GM18517 (cell line): ENCODE results near the gene GTF2A2.
"Not testable (repeated sequence)": the region's sequence is repeated elsewhere in the genome, so short reads cannot be mapped to it uniquely, and the experiment has no call there.

Experiments used
- ATAC-seq: cut with Tn5 transposase; IDR thresholded peaks from one replicate; pipeline ENCODE4 v1.9.1; 2021; ENCODE audit warnings: mild to moderate bottlenecking, moderate library complexity; ENCODE audit not compliant: unreplicated experiment

GTF2A2 gene

DNA sequence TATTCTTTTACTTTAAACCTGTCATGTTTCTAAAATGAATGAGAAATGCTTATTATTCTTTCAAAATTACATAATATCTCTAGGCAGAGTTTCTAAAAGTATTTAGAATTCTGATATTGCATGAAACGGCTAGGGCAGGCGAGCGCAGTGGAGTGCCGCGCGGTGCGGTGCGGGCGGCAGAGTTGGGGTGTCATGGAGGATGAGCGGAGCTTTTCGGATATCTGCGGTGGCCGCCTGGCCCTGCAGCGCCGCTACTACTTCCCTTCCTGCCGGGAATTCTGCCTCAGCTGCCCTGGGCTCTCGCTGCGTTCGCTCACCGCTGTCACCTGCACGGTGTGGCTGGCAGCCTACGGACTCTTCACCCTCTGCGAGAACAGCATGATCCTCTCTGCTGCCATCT lies 19.2 kb upstream of the GTF2A2 start:
- ATAC-seq, result no peak

DNA sequence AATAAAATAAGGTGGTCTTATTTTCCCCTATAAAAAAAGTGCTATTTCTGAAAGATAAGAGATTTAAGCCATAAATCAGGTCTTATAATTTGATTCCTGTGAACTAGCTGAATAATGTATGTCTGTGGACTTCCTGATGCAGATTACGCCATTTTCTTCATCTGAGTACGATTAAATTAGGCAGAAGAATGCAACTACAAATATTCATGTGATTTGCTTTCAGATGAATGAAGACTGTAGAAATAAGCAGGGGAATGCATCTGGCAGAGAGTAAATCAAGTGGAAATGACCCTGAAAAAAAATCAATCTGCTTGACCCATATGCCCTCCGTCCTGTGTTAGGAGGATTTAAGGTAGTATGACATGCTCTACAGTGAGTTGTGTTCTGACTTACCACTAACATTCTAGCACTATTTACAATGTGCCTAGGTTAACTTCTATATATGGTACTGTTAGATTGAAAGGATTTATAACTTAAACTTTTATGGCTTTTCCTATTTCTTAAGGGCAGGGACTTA lies 17.1 kb upstream of the GTF2A2 start:
- no peak for ATAC-seq

DNA sequence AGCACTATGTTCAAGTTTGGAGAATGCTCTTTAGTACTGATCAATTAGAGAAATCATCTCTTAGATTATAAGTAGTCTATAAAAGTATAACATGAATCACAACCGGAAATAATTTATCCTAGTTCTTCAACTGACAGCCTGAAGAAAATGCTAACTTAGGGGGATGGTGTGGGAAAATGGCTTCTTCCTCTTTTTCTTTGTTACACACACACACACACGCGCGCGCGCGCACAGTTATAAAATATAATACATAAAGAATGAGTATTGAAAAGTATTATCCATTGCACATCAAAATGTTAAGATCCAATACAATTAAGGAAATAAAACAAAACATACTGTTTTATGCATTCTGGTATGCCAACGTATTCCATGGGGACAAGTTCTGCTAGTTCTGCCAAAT lies 11.2 kb upstream of the GTF2A2 start:
- ATAC-seq, result no peak

DNA sequence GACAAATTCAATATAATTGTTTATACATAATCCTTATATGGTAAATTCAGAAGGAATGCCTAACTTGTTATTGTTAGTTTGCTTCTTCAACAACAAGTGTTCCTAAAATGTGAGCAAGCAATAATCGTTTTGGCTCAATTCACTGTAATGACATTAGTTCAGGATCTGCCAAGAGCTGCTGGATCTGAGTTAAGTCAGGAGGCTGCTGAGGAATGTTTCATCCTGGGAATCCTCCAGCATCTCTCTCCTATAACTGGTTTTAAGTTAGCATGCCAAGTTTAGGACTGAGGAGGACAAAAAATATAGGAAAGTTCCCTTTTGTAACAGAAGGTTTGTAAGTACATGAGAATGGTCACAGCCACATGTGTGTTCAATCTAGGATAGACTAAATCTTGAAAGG lies 4.9 kb upstream of the GTF2A2 start:
- ATAC-seq, result no peak

DNA sequence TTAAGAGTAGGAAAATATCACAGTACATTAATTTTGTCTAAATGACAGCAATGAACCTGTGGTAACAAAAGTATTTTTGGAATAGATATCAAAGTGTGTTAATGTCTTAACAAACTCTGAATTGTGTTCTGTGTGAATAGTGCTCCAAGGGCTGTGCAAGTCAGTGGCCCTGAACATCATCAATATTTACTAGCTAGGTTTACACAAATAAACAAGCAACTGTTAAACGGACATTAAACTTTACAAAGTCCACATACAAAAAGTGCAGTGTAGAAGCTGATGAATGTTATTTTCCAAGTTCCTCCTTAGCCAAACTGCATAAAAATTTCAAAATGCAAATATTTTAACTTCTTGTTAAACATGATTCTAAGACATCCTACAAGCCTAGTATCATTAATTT lies 2.1 kb upstream of the GTF2A2 start:
- no peak for ATAC-seq

DNA sequence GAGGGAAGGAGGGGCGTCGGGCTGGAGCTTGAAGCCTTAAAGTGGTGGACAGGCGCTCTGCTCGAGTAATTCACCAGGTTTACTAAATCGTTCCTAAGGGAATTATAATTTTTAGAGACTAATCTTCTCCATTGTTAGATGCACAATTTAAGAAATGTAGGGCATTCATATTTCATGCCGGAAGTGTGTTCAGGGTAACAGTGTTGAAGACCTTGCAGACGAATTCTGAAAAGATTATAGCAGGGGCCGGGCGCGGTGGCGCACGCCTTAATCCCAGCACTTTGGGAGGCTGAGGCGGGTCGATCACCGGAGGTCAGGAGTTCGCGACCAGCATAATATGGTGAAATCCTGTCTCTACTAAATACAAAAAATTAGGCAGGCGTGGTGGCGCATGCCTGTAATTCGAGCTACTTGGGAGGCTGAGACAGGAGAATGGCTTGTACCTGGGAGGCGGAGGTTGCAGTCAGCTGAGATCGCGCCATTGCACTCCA lies 365 bp upstream of the GTF2A2 start:
- peak; percentile 25 for ATAC-seq

DNA sequence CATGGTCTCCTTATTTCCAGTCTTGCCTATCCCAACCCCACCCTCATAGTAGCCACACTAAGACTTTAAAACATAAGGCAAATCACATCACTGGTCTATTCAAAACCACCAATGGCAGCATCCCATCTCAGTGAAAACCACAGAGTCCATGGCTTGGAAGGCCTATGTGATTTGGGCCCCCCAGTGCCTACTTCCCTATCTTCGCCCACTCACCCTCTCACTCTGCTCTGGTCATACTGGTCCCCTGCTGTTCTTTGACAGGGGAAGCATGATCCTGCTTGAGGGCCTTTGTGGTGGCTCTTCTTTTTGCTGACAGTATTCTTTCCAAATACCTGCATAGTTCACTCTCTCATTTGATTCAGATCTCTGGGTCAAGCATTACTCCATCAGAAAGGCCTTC lies 3.3 kb downstream of the GTF2A2 start:
- no peak for ATAC-seq

DNA sequence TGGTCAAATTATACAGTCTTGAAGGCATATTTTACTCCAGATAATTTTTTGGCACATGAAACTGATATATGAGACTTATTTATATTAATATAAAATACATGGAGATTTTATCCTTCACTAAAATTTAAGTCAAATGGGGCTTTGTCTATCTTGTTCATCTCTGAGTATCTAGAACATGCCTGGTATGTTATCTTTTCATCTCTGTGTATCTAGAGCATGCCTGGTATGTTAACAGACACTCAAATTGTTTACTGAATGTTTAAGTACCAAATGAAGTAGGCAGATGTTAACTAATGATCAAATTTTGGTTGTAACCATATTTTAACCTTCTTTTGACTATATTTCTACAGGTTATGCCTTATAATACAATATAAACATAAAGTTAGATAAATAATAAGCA lies 7.7 kb downstream of the GTF2A2 start:
- no peak for ATAC-seq

DNA sequence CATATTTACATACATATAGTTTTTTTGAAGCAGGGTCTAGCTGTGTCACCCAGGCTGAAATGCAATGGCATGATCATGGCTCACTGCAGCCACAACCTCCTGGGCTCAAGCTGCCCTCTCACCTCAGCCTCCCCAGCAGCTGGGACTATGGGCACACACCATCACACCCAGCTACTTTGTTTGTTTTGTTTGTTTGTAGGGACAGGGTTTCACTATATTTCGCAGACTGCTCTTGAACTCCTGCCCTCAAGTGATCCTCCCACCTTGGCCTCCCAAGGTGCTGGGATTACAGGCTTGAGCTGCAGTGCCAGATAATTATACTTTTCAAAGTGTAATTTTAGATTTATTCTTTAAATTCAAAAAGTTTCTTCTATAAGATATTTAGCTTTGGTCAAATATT lies 10.2 kb downstream of the GTF2A2 start:
- no peak for ATAC-seq

DNA sequence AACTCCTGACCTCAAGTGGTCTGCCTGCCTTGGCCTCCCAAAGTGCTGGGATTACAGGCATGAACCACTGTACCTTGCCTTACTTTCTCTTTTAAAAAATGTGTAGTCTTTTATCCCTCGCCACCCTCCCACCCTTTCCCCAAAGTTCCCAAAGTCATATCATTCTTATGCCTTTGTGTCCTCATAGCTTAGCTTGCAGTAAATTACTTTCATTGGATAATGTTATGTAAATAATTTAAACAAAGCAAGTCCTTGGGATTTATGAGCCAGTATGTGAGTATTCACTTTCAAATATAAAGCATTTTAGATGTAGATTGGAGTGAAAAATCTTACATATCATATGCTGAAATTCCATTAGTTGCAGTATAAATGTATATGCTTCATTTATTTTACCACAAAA lies 11.0 kb downstream of the GTF2A2 start:
- no peak for ATAC-seq

DNA sequence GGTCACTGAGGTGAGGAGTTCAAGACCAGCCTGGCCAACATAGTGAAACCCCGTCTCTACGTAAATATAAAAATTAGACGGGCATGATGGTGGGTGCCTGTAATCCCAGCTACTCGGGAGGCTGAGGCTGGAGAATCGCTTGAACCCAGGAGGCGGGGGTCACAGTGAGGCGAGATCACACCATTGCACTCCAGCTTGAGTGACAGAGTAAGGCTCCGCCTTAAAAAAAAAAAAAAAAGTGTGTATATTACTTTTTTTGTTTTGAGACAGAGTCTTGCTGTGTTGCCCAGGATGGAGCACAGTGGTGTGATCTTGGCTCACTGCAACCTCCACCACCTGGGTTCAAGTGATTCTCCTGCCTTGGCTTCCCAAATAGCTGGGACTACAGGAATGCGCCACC lies 11.5 kb downstream of the GTF2A2 start:
- ATAC-seq, result not testable (repeated sequence)

DNA sequence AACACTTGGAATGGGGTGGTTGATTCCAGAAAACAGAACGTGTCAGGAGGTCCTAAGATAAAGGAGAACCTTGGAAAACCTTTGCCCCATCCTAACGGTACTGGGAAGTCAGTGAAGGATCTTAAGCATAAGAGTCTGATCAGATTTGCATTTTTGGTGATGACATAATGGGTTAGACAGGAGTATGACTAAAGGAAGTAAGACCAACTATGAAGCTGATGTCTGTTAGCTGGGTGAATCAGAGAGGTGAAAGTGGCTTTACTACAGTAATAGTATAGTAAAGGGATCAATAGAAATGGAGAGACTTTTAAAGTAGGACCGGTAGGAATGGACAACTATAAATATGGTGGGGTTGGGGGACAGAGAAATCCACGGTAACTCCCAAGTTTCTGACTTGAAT lies 12.6 kb downstream of the GTF2A2 start:
- no peak for ATAC-seq

DNA sequence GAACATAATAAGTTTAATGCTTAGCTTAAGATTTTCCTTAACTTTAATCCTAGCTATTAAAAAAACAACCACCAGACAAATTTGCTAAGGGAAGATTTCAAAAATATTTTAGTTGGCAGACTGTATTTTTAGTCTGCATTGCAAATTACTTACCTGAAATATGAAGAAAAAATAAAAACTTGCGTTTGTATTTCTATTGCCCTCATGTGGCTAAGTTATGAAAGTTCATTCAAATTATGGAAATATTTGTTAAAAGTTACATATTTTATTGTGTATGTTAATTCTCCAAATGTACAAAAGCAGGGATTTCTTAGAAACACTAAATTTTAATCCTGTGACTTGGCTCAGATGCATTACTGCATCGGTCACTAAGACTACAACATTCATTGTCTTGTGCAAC lies 15.0 kb downstream of the GTF2A2 start:
- no peak for ATAC-seq

DNA sequence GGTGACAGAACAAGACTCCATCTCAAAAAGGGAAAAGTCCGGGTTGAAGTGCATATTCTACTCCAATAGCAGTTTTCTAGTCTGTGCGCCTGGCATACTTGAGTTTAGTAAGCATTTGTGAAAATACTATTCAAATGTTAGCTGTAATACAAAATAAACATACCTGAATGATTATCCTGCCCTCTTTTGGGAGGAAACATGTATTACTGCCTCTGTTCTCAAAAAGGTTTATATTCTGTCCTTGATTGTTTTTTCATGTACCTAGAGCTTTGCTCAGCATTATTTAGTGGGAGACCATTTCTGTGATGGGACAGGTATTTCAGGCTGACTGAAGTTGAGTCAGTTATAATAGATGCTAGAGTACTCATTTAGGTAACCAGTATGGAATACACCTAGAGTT lies 19.8 kb downstream of the GTF2A2 start:
- ATAC-seq, result not testable (repeated sequence)

DNA sequence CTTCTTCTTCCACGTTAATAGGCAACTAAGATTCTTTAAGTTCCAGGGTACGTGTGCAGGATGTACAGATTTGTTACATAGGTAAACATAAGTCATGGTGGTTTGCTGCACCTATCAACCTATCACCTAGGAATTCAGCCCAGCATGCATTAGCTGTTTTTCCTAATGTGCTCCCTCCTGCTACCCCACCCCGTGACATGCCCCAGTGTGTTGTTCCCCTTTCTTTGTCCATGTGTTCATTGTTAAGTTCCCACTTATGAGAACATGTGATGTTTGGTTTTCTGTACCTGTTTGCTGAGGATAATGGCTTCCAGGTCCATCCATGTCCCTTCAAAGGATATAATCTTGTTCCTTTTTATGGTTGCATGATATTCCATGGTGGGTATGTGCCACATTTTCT lies 21.1 kb downstream of the GTF2A2 start:
- ATAC-seq, result no peak

DNA sequence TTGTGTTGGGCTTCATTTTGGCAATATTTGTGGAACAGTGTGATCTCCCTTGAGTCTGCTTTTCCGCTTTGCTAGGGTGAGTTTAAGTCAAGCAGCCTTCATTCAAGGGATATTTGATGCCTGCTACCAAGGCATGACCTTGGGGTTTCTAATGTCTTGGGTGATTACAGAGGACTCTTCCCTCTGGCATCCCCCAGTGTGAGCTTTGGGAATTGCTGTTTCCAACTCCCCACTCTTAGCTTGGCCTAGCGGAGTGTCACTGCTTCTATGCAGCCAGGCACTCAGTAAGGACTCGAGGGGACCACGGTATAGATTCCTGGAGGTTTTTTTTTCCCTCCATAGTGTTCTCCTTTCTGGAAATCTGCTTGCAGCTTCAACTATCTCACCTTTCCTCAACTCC lies 24.6 kb downstream of the GTF2A2 start:
- ATAC-seq, result no peak

DNA sequence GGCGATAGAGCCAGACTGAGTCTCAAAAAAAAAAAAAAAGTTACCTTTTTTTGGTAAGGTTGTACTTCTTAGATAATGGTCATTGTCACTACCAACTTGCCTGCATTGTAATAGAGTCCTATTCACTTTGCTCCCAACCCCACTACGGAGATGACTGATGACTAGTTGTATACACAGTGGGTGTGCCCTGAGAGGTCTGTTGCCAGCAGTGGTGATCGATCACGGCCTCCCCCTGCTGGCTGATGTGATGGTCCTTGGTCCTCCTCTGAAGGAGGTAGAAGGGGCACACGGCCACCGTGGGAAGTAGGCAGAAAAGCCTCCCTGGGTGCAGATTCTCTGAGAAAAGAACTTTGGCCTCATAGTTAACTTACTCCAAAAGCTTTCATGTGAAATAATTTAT lies 35.0 kb downstream of the GTF2A2 start:
- ATAC-seq, result no peak

DNA sequence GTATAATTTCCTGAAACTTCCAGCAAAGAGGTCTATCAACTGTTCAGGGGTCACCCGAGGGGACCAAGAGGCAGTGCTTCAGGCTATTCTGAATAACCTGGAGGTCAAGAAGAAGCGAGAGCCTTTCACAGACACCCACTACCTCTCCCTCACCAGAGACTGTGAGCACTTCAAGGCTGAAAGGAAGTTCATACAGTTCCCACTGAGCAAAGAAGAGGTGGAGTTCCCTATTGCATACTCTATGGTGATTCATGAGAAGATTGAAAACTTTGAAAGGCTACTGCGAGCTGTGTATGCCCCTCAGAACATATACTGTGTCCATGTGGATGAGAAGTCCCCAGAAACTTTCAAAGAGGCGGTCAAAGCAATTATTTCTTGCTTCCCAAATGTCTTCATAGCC lies 38.9 kb downstream of the GTF2A2 start:
- ATAC-seq, result no peak

DNA sequence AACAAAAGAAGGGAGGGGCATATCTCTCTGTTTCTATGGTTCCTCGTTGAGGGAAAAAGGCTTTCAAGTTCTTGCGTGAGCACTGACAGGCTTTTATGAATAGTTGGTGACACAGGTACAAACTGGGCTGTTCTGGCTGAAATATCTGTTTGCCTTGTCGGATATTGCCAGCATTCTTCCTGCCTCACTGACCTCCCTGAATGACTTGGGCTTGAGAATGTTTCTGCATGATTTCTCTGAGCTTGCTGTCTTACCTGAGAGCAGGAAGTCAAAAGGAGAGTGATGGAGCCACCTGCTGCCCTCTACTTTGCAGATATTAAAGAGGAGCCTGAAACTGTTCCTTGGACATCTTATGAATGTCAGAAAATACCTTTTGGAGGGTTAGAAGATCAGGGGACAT lies 40.9 kb downstream of the GTF2A2 start:
- ATAC-seq, result no peak

DNA sequence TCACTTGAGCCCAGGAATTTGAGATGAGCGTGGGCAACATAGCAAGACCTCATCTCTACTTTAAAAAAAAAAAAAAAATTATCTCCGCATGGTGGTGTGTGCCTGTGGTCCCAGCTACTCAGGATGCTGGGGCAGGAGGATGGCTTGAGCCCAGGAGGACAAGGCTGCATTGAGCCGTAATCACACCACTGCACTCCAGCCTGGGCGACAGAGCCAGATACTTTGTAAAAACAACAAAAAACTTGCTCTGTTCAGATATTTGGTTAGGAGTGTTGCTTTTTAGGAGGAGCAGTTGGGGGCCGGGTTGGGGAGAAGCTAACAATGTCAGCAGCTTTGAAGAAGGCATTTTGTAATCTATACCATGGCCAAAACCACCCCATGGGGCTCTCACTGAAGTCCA lies 41.7 kb downstream of the GTF2A2 start:
- no peak for ATAC-seq

DNA sequence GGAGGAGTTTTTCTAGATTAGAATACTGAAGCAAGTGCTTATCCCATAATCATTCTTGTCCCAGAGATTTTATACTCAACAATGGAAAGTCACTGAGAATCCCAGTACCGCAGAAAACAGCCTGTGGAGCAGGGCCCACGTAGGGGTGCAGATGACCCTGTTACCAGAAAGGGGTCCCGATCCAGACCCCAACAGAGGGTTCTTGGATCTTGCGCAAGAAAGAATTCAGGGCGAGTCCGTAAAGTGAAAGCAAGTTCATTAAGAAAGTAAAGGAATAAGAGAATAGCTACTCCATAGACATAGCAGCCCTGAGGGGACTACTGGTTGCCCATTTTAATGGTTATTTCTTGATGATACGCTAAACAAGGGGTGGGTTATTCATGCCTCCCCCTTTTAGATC lies 43.2 kb downstream of the GTF2A2 start:
- no peak for ATAC-seq

DNA sequence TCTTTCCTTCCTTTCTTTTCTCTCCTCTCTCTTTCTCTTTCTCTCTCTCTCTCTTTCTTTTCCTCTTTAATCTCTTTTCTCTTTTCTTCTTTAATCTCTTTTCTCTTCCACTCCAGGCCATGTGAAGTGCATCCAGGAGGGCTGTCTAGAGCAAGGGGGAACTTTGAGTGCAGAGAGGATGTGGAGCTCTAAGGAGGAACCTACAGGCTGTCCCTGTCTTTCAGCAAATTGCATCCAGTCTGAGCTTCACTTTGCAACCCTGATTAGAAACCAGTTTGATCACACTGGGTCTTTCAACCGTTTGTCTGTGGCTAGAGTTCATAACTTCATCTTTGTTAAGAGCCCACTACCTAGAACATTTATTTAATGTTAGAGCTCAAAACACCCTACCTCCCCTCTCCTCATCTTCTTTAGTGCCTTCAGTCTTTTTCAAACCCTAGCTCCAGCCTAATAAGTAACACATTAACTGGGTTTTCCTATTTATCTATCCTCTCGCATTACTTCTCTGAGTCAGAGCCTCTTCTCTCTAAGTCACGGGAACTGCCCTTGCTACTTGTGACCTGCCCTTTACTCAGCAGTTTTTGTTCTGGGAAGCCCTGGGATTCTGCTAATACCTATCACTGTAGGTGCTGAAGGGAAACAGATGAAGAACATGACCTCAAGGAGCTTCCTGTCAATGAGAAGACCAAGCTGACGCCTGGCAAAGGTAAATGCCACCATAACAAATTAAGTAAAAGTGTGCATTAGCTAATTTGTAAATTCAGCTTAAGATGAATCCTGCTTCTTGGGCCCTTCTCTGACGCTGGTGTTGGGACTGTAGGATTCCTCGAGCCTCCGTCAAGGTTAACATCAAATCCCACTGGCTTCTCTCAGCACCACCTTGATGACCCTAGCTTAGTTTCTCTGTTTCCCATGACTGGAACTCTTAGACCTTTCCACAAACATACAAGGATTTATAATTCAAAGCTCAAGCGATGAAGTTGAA lies 45.7 kb downstream of the GTF2A2 start, which contains the start of gene GCNT3:
Gene GCNT3, plus strand, starts transcription at position 508 of the 985 bp plus-strand sequence. CDS start 6,456 bp downstream, outside the sequence.
- ATAC-seq, result no peak
